ENCODE results near the gene ZNF280B.

- TF ChIP-seq ARNTL (CRISPR knock-in tag; IDR thresholded peaks at IDR 0.05; ENCODE audit: borderline replicate concordance, low read depth) (no peak), CREB5 (CRISPR knock-in tag; IDR thresholded peaks at IDR 0.05; ENCODE audit: low read depth) (no peak)
Measured at GRCh38 chr22:22467112-22467511, 41.4 kb downstream of the ZNF280B start.
